Measurements from ENCODE around the gene PARP8.

Gene PARP8

DNA sequence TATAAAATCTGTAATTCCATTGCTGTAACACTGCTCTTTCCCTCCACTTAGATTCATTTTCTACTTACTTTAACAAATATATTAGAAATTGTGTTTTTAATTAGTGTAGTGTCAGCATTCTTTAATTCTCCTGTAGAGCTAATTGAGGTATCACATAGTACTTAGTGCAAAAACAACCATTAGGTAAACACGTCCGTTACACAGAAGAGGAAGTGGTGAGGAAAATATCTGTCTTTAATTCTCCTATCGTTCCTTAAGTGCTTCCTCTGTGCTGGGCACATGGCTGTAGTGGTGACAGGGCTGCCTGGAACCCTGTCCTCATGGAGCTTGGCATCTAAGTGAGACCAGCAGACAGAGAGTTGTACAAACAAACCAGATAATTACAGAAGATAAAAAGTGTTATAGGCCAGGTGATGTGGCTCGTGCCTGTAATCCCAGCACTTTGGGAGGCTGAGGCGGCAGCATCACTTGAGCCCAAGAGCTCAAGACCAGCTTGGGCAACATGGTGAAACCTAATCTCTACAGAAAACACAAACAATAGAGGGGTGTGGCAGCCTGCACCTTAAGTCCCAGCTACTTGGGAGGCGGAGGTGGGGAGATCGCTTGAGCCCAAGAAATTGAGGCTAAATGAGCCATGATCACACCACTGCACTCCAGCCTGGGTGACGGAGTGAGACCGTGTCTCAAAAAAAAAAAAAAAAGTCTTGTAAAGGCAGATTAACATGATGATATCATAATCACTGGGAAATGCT is 36.4 kb downstream of the PARP8 start:
- Histone ChIP-seq H4K20me1 (no peaks in the 10 kb centered on the region; the same call in 1 of the 2 replicates), H3K9ac (no peak overlapping the region), H3K9me3 (no peaks in the 10 kb centered on the region), H3K36me3 (0 out of 2 replicates have a peak, but pooled peaks cover 4% of the 10 kb centered on the region), H3K27ac (peak overlapping the region; percentile 43), H3K4me2 (peak overlapping the region; percentile 38), H3K4me3 (no peak overlapping the region), H3K4me1 (peaks cover 24% of the 10 kb centered on the region), H3K27me3 (no peaks in the 10 kb centered on the region)
- TF ChIP-seq Cebpa-rat (IDR thresholded peaks at IDR 0.05), result no peak

GRCh38 chr5:50703367-50703666 is 36.9 kb downstream of the PARP8 start:
- H3K27ac ChIP-seq, result no peak overlapping the region
- no peak overlapping the region for H3K4me3 ChIP-seq
- no peaks in the 10 kb centered on the region for H4K20me1 ChIP-seq
- peak overlapping the region; percentile 35; the same call in 1 of the 2 replicates for H3K4me2 ChIP-seq
- H3K9ac ChIP-seq, result no peak overlapping the region
- peaks cover 24% of the 10 kb centered on the region for H3K4me1 ChIP-seq
- TF ChIP-seq Cebpa-rat (IDR thresholded peaks at IDR 0.05), result no peak
- H3K36me3 ChIP-seq, result 0 out of 2 replicates have a peak, but pooled peaks cover 4% of the 10 kb centered on the region
- H3K27me3 ChIP-seq, result no peaks in the 10 kb centered on the region
- no peaks in the 10 kb centered on the region for H3K9me3 ChIP-seq

- Histone ChIP-seq H3K9me3 (no peaks in the 10 kb centered on the region), H3K27ac (no peak overlapping the region), H3K4me2 (no peak overlapping the region), H3K27me3 (no peaks in the 10 kb centered on the region), H3K36me3 (no peaks in the 10 kb centered on the region), H3K9ac (no peak overlapping the region), H4K20me1 (no peaks in the 10 kb centered on the region), H3K4me3 (no peak overlapping the region), H3K4me1 (peaks cover 24% of the 10 kb centered on the region)
- TF ChIP-seq Cebpa-rat (IDR thresholded peaks at IDR 0.05), result no peak
These were observed 38.3 kb downstream of the PARP8 start for GRCh38 chr5:50704730-50705129.

DNA sequence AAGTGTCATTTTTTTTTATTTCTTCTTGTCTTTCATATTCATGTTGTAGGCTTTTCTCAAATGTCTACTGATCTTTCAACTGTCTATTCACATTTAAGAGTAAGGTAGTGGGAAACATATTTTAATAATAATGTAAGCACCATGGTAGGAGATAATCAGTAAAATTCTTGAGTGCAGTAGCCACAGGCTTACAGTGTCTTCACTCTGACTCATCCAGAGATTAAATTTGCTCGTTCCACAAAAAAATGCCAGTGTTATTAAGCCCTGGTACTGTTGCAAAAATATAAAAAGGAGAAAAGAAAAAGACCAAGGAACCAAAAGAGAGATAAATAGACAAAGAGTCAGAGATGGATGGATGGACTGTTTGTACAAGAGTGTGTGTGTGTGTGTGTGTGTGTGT is 43.0 kb downstream of the PARP8 start:
- Histone ChIP-seq H3K4me2 (no peak overlapping the region), H3K9me3 (no peaks in the 10 kb centered on the region), H3K27me3 (no peaks in the 10 kb centered on the region), H4K20me1 (no peaks in the 10 kb centered on the region), H3K4me3 (no peak overlapping the region), H3K27ac (no peak overlapping the region), H3K36me3 (no peaks in the 10 kb centered on the region), H3K9ac (no peak overlapping the region), H3K4me1 (peaks cover 27% of the 10 kb centered on the region)
- TF ChIP-seq Cebpa-rat (IDR thresholded peaks at IDR 0.05), result no peak

GRCh38 chr5:50710838-50711237 is 44.4 kb downstream of the PARP8 start:
- no peaks in the 10 kb centered on the region for H3K9me3 ChIP-seq
- H3K9ac ChIP-seq, result no peak overlapping the region
- TF ChIP-seq Cebpa-rat (IDR thresholded peaks at IDR 0.05), result no peak
- H4K20me1 ChIP-seq, result no peaks in the 10 kb centered on the region
- H3K4me1 ChIP-seq, result peaks cover 27% of the 10 kb centered on the region
- H3K27ac ChIP-seq, result peak overlapping the region; percentile 24; the same call in 1 of the 2 replicates
- no peaks in the 10 kb centered on the region for H3K27me3 ChIP-seq
- no peaks in the 10 kb centered on the region for H3K36me3 ChIP-seq
- no peak overlapping the region for H3K4me3 ChIP-seq
- H3K4me2 ChIP-seq, result peak overlapping the region; percentile 72

GRCh38 chr5:50711280-50711679 is 44.8 kb downstream of the PARP8 start:
- peak overlapping the region; percentile 41 for H3K4me3 ChIP-seq
- peak overlapping the region; percentile 72 for H3K4me2 ChIP-seq
- H3K27ac ChIP-seq, result peak overlapping the region; percentile 24; the same call in 1 of the 2 replicates
- H3K4me1 ChIP-seq, result peaks cover 27% of the 10 kb centered on the region
- no peaks in the 10 kb centered on the region for H4K20me1 ChIP-seq
- H3K9me3 ChIP-seq, result no peaks in the 10 kb centered on the region
- no peak for TF ChIP-seq Cebpa-rat (IDR thresholded peaks at IDR 0.05)
- no peaks in the 10 kb centered on the region for H3K27me3 ChIP-seq
- H3K9ac ChIP-seq, result 0 out of 2 replicates have a peak overlapping the region, but pooled peaks have one; percentile 36
- H3K36me3 ChIP-seq, result no peaks in the 10 kb centered on the region

DNA sequence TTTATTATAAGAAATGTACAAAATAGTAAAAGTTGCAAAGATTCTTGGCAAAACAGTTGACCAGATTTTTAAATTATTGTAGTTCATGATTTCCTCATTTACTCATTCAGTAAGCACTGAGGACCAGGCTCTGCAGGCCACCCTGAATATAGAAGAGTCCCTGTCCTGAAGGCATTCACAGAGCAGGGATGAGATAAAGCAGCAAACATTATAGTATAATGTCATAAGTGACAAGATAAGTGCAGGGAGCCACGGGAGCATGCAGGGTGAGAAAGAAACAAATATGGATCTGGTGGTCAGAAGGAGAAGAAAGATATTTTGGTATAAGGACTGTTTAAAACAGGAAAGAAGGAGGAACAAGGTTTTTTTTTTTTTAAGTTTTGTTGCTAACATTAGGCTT is 46.0 kb downstream of the PARP8 start:
- Histone ChIP-seq H3K4me3 (no peak overlapping the region), H4K20me1 (no peaks in the 10 kb centered on the region), H3K27me3 (no peaks in the 10 kb centered on the region), H3K9me3 (no peaks in the 10 kb centered on the region), H3K9ac (no peak overlapping the region), H3K27ac (no peak overlapping the region), H3K36me3 (no peaks in the 10 kb centered on the region), H3K4me2 (peak overlapping the region; percentile 72; the same call in 1 of the 2 replicates), H3K4me1 (peaks cover 27% of the 10 kb centered on the region)
- TF ChIP-seq Cebpa-rat (IDR thresholded peaks at IDR 0.05), result no peak

GRCh38 chr5:50715001-50715400 is 48.6 kb downstream of the PARP8 start:
- Histone ChIP-seq H3K4me3 (no peak overlapping the region), H3K9ac (no peak overlapping the region), H3K36me3 (no peaks in the 10 kb centered on the region), H4K20me1 (no peaks in the 10 kb centered on the region; the same call in 1 of the 2 replicates), H3K4me2 (no peak overlapping the region), H3K4me1 (peaks cover 27% of the 10 kb centered on the region), H3K27ac (no peak overlapping the region), H3K27me3 (no peaks in the 10 kb centered on the region), H3K9me3 (no peaks in the 10 kb centered on the region)
- TF ChIP-seq Cebpa-rat (IDR thresholded peaks at IDR 0.05), result no peak

- H3K9ac ChIP-seq, result no peak overlapping the region
- peaks cover 20% of the 10 kb centered on the region for H3K4me1 ChIP-seq
- H3K9me3 ChIP-seq, result no peaks in the 10 kb centered on the region
- H3K4me3 ChIP-seq, result no peak overlapping the region
- H3K27me3 ChIP-seq, result no peaks in the 10 kb centered on the region
- H3K36me3 ChIP-seq, result no peaks in the 10 kb centered on the region
- TF ChIP-seq Cebpa-rat (IDR thresholded peaks at IDR 0.05), result no peak
- no peak overlapping the region for H3K4me2 ChIP-seq
- peaks cover 10% of the 10 kb centered on the region; the same call in 1 of the 2 replicates for H4K20me1 ChIP-seq
- no peak overlapping the region for H3K27ac ChIP-seq
These were observed 49.7 kb downstream of the PARP8 start for GRCh38 chr5:50716134-50716533.

GRCh38 chr5:50717651-50718050 is 51.2 kb downstream of the PARP8 start:
- H3K27me3 ChIP-seq, result no peaks in the 10 kb centered on the region
- TF ChIP-seq Cebpa-rat (IDR thresholded peaks at IDR 0.05), result no peak
- H3K36me3 ChIP-seq, result no peaks in the 10 kb centered on the region
- H3K9ac ChIP-seq, result no peak overlapping the region
- H3K27ac ChIP-seq, result no peak overlapping the region
- peaks cover 26% of the 10 kb centered on the region; the same call in 1 of the 2 replicates for H4K20me1 ChIP-seq
- H3K4me3 ChIP-seq, result no peak overlapping the region
- H3K9me3 ChIP-seq, result no peaks in the 10 kb centered on the region
- H3K4me2 ChIP-seq, result no peak overlapping the region
- H3K4me1 ChIP-seq, result peaks cover 5% of the 10 kb centered on the region

Data from BLaER1 (cell line).